HG03342 (cell line): ENCODE data around the gene TBCE.

ENCODE experiments used
- ATAC-seq: cut with Tn5 transposase; IDR thresholded peaks from one replicate; pipeline ENCODE4 v1.9.1; 2021; ENCODE audit warnings: mild to moderate bottlenecking, moderate library complexity; ENCODE audit not compliant: unreplicated experiment

Gene TBCE, protein sequence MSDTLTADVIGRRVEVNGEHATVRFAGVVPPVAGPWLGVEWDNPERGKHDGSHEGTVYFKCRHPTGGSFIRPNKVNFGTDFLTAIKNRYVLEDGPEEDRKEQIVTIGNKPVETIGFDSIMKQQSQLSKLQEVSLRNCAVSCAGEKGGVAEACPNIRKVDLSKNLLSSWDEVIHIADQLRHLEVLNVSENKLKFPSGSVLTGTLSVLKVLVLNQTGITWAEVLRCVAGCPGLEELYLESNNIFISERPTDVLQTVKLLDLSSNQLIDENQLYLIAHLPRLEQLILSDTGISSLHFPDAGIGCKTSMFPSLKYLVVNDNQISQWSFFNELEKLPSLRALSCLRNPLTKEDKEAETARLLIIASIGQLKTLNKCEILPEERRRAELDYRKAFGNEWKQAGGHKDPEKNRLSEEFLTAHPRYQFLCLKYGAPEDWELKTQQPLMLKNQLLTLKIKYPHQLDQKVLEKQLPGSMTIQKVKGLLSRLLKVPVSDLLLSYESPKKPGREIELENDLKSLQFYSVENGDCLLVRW

DNA sequence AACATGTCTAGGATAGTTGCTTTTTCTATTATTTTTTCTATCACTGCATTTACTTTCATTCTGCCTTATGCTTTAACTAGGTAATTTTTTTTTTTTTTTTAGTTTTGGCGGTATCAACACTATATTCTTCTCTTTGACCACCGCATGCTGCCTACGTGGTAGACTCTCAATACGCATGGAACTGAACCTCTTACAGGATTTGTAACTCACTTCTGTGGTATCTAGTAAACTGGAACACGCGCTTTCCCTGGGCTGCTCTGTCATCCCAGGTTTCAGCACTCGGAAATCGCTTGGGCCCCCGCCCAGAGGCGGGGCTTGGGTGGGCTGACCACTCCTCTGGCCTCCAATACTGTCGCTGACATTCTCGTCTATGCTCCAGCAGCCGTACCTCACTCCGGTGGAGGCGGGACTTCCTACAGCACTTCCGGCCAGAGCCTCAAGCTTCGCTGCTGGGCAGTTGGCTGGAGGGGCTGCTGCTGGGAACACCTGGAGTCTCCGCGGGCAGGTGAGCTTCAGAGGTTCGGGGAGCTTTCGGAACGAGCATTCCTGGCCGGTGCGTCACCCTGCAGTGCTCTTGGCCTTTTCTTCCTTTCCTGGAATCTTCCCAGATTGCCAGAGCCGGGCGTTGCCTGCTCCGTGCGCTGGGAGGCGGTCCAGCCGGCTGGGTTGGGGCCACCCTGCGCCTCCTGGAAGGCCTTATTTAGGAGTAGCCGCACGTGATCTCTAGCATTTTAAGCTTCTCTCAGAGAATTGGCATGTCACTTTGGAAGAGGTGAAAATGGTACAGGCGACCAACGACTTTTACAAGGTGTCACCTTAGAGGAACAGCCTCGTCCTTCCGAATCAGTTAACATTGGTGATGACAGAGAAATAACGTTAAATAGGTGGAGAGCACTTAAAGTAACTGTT lies at the start of gene TBCE:
TBCE (plus strand) TSS at position 428 of the 909 bp plus-strand sequence. CDS start 12,623 bp downstream, outside the sequence.
- peak; percentile 100 for ATAC-seq

DNA sequence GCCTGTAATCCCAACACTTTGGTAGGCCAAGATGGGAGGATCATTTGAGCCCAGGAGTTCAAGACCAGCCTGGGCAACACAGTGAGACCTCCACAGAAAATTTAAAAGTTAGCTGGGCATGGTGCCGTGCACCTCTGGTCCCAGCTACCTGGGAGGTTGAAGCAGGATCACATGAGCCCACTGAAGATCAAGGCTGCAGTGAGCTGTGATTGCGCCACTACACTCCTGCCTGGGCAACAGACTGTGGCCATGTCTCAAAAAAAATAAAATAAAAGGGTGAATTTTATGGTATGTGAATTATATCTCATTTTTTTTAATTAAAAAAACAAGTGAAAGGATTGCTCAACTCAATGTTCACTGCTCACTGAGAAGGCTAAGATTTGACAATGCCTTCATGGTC lies 48.0 kb upstream of the TBCE start:
- no peak for ATAC-seq

DNA sequence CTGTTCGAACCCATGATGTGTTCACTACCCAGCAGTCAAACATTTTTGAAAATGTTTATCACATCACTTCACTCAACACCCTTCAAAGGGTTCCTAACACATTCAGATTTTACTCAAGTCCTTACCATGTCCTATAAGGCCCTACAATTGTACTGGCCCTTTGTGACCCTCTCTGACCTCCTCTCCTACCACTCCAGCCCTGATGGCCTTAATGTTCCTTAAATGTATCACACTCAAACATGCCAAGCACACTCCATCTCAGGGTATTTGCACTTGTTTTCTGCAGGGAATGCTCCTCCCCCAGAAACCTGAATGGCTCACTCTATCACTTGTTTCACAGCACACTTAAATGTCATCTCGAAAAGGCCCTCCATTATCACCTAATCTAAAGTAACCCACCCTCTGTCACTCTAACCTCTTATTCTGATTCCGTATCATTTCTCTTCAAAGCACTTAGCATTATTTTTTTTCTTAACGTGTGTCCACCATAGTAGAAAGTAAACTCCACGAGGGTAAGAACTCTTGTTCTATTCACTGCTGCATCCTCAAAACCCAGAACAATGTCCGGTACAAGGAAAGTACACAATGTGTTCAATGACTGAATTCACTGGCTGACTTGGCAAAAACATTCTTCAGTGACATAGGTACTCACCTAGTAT lies 46.6 kb upstream of the TBCE start:
- no peak for ATAC-seq

DNA sequence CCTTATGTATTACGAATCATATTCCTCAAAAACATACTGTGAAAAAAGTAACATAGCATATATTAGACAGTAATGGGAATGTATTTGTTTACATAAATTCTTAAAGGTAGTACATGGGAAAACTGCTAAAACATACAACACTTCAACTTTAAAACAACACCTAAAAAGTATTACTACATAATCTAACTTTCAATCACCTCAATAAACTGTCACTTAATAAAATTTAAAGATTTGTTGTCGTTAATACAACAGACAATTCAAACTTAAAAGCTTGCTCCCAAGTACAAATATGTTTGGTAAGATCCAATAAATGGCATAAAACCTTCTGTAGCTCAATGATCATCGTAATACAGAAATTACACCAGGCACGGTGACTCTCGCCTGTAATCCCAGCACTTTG lies 42.9 kb upstream of the TBCE start:
- no peak for ATAC-seq

DNA sequence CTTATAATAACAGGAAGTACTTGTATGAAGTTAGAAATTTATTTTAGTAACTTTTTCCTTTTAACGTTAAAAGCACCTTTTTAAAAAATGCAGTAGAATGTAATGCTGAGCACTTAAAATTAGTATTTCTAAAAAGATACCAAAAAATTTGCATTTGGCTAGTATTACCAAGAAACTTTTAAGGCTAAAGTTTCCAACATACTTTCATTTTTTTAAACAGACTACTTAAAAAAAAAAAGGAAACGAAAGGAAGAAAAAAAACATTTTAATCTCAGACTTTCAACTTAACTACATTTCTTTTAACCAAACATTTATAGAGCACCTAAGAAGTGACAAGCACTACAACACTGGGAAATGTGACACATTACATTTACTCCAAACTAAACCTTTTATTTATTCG lies 42.1 kb upstream of the TBCE start:
- no peak for ATAC-seq

DNA sequence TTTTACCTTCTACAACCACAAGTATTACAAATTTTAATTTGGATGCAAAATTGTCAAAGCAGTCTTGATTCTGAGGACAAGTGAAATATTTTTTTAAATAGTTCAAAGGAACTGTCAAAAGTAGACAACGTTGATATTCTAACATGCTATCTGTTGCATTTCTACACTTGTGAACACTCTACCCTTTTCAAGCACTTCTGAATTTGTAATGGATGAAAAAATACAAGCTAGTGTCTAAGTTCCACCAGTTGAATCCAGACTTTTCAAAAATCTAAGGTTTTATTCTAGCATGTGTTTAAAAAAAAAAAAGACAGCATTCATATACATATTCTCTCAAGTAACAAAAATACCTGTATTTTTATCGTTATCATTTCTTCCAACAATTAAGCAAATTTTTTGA lies 41.4 kb upstream of the TBCE start:
- ATAC-seq = no peak

DNA sequence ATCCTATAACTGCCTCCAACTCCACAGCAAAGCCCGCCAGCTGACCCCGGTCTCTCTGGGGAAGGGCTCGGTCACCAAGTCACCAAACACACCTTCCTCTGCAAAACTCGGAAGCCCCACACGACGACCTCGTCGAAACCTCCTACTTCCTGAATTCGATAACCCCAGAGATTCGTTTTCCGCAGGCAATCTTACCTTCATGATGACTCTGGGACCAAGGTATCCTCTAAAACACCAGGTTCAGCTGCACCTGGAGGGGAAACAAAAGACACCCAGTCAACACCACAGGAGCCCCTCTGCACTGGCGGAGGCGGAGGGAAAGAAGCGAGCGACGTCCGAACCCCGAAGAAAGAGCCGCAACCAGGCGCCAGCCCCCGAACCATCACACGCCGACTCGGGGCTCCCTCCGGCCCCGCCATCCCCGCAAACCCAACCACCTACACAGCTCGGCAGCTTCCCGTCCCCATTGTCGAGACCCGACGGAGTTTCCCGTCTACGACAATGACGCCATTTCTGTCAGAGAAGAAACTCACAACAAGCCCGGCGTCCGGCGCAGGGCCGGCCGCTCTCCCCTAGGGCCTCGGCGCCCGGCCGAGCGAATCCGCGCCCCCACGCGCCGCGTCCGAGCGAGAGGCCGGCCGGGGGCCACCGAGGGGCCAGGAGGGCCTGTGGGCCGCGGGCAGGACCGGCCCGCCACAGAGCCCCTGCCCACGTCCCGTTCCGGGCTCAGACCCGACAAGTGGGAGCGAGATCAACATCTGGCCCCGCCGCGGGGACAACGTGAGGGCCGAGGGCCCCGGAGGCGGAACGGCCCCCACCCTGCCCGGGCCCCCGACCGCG lies 40.3 kb upstream of the TBCE start:
- ATAC-seq = peak; percentile 25

DNA sequence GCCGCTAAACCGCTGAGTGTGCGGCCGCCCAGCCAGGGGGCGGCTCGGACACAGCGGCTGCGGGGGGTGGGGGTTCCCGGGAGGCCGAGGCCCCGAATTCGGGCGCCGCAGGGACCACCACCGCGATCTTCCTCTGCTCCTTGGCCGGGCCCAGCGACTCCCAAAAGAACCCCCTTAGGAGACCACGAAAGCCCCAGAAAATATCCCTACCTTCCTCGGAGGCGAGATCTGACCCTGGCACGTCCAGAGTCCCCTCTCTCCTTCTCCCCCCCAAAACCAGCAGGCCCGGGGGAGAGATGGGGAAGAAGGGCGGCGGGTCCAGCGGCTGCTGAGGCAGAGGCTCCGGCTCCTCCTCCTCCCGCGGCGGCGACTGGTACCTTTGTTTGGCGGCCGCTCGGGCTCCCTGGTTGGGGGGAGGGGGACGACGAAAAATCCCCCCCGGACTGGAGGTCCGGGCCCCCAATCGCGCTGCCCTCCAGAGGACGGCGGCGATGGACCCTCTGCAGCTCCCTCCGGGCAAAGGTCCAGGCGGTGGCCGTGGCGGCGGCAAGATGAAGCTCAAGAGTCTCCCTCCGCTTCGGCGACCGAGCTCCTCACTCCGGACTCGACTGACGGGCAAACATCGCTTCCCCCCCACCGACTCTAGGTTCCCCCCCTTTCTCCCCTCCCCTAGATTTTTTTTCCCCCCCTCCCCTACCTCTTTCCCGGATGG lies 39.5 kb upstream of the TBCE start, which contains the start of gene ARID4B:
ARID4B (minus strand) TSS at position 621 of the 712 bp plus-strand sequence. CDS start 1,260 bp downstream, outside the sequence.
- ATAC-seq = peak; percentile 8

DNA sequence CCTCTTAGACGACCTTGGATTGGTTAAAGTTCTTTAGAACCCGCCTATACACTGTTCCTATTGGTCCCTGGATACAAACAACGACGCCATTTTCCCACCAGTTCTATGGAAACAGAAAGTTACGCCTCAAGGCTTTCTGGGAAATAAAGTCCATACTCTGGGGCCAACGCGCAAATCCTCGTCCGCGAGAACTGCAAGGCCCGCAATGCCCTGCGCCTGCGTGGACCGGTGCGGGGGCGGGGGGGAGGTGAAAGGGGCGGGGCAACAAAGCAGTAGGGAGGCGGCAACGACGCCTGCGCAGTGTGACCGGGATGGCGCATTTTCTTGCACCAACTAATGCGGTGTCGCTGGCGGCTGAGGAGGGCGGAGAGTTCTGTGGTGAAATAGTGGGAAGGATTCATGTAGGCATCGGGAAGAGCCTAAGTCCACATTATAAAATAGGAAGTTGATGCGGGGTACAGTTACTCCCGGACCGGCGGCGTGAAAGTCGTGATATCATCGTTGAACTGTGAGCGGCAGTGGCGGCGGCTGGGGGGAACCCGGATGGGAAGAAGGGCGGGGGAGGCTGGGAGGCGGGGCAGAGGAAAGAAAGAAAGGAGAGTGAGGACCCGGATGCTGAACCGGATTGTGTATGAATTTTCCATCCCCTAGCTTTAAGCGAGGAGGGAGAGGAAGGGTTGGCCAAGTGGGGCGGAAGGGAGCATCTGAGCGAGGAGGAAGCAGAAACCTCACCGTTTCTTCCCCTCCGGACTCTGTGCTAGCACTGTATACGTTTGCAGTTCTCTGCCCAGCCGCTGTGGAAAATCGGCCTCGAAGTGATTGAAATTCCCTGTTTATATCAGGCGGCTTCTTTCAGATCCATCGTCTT lies 38.7 kb upstream of the TBCE start, which contains the start of gene GGPS1:
GGPS1 (plus strand) TSS at position 300 of the 868 bp plus-strand sequence. CDS start 6,695 bp downstream, outside the sequence.
- ATAC-seq = peak; percentile 70

DNA sequence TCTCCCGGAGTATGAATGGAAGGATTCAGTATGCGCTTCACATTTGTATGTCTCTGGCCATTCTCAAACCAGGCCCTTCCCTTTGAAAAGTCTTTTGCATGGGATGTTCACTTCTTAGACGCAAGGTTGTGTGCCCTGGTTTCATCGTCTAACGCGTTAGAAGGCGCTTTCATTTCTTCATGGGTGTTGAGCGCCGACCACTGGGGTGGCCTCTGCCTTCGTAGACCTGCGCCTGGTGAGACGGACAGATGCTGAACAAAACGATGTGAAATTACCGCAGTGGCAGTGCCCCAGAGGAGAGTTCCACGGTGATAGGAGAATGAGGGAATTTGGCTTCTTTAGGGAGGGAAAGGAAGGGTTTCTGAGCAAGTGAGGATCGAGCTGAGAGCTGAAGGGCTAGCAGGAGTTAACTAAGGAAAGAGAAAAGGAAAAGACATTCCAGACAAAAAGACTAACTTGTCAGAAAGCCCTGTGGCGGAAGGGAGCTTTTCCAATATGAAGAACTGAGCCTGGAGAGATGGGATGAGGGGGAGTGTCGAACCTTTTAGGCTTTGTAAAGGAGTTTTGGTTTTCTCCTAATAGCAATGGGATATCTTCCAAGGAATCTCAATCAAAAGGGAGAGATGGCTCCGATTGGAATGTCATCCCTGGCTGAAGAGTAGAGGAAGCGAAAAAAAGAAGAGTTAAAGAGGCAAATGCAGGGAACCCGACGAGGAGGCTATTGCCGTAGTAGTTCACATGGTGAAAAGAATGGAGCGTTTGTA lies 37.9 kb upstream of the TBCE start:
- ATAC-seq = peak; percentile 31

DNA sequence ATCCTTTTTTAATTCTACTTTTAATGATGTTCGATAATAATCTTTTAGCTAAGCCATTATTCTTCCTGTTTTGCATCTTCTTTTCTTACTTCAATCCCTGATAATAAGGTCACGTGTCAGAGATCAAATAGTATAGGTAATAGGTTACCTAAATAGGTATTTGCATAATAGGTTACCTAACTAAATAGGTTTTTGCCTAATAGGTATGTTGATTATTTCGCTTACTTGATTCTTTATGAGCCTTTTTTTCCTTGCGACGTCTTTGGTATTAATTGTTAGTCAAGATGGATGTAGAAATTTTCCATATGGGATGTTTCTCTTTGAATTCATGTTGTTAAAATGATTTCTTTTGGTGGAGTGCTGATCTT lies 36.3 kb upstream of the TBCE start:
- no peak for ATAC-seq

DNA sequence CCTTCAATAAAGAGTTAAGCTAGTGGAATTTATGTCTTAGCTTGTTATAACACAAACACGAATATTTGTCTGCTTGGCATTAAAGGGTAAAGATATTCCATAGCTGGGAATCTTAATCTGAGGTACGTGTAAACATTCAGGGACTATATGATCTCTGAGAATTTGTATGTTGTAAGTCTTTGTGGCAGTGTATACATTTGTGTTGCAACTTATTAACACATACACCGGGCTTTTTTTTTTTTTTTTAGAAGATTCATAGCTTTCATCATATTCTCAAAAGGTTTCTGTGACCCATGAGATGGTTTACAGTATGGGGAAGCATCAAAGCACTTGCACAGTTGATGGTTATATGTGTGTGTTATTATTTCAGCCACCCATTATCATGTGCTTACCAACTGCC lies 35.8 kb upstream of the TBCE start:
- ATAC-seq = no peak

DNA sequence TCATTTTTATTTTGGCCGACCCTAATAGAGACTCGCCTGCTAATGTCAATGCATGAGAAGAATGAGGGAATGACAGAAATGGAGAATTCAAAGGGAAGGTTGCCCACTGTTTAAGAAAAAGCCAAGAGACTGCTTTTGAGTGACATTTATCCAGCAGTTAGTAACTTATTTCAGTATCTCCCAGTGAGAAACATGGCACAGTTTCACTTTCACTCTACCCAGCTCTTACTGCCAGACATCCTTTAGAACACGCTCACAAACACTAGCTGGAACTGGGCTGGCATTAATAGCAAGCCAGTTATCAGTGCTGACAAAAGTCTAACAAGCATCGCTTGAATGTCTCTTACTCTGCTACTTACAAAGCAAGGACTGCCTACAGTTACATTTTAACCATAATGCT lies 30.3 kb upstream of the TBCE start:
- peak; percentile 53 for ATAC-seq

DNA sequence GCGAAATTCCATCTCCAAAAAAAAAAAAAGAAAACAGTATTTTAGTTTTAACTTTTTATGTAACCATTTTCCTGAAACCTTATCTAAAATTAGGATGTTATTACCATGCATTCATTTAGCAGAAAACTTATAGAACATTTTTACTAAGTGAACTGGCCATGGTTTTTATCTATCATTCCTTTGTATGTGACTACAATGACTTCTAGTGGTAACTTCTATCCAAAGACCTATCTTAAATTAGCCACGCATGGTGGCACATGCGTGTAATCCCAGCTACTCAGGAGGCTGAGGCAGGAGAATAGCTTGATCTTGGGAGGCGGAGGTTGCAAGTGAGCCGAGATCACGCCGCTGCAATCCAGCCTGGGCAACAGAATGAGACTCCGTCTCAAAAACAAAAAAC lies 27.5 kb upstream of the TBCE start:
- no peak for ATAC-seq

DNA sequence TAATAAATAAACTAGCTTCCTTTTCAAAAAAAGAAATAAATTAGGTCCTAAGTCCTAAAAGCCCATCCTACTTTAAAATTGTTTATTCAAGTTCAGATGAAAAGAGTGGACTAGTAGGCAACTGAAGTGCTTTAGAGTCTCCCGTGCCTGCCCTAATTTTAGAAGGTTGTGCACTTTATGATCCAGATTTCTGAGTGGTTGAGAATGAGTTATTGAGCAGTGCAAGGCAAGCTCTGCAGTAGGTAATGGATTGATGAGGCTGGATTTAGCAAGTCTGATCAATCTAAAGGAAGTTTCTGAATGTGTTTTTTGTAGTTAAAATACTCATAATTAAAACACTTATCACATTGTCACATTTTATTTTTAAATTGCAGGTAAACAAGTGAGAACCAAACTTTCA lies 25.9 kb upstream of the TBCE start:
- ATAC-seq = no peak

DNA sequence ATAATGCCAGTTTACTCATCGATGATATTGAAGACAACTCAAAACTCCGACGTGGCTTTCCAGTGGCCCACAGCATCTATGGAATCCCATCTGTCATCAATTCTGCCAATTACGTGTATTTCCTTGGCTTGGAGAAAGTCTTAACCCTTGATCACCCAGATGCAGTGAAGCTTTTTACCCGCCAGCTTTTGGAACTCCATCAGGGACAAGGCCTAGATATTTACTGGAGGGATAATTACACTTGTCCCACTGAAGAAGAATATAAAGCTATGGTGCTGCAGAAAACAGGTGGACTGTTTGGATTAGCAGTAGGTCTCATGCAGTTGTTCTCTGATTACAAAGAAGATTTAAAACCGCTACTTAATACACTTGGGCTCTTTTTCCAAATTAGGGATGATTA lies 25.2 kb upstream of the TBCE start:
- no peak for ATAC-seq

DNA sequence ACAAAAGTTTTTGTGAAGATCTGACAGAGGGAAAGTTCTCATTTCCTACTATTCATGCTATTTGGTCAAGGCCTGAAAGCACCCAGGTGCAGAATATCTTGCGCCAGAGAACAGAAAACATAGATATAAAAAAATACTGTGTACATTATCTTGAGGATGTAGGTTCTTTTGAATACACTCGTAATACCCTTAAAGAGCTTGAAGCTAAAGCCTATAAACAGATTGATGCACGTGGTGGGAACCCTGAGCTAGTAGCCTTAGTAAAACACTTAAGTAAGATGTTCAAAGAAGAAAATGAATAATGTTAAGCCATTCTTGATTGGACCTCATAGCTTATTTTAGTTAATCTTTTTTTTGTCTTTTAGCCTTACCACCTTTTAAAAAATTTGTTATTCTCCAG lies 24.8 kb upstream of the TBCE start:
- ATAC-seq = no peak

DNA sequence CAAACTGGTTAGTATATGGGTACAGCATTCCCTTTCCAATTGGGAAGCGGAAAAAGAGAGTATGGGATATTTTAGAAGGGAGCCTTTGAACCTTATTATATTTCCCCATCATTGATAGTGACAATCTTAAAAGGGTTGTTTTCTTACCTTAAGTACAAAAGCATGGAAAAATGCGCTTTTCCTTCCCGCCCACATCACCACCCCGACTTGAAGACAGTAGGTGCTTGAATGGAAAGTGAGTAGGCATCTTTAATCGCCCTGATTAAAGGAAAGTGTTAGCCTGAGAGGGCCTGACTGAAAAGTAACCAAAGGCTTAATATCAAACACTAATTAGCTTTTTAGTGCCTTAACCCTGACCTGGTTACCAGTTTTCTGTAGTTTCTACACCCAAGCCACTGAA lies 23.5 kb upstream of the TBCE start:
- no peak for ATAC-seq
